NCI-H1930 (cell line): ENCODE measurements around the gene FBXO46.
"Not testable (repeated sequence)": the region's sequence is repeated elsewhere in the genome, so short reads cannot be mapped to it uniquely, and the experiment has no call there.

Source experiments
- DNase-seq, 2 experiments: peaks; one replicate each; lab custom pipeline; 2025; lab: John Stamatoyannopoulos, UW

FBXO46 gene

DNA sequence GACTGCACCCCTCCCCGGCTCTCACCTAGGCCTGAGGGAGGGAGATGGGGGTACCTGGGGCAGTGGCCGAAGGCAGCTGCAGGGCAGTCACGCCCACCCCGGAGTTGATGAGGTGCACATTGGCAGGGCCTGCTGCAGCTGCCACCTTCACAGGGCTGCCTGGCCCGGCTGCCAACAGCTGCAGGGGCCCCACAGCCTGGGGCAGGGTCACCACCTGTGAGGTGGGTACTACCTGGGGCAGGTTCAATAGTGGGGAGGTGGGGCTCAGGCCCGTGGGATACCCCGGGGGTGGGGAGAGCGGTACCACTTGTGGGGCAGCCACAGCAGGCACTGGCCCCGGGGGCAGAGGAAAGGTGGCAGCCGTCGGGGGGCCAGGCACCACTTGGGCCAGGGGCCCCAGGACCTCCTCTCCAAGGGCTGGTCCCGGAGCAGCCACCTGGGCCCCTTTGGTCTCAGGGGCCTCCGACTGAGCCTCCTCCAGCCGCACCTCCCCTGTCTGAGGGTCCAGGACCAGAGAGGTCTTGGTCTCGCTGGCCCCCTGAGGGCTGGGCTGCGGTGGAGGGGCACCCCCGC, 35.7 kb upstream of the FBXO46 start:
- DNase-seq = no peak

- no peak for DNase-seq
Measured at GRCh38 chr19:45765702-45766295, 35.1 kb upstream of the FBXO46 start.

DNA sequence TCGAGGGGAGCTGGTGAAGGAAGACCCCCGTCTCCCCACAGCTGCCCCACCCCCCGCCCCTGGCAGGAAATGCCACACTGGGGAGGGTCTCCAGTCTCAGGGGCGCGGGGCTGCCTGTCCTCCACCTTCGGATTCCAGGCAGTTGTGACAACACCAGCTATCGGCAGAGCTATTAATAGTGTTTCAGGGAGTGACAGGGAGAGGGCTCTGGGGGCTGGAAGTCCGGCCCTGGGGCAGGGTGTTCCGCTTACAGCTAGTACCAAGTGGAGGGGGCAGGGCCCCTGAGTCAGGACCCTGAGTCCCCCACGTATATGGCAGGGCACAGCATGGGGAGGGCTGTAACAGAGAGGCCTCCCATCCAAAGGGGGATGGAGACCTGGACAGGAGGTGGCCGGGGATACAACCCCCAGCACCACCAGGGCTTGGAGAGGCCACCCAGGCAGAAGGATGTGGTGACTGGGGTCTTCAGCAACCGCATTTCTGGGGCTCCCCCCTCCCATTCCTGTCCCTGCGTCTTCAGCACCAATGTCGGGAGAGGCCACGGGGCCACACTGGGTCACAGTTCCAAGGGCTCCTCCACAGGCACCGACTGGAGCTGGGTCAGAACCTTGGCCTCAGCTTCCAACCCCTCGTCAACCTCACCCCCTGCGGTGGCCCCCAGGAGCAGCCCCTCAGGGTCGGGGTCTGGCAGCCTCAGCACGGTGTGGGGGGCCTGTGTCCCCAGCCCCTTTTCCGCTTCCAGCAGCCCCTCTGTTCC, 34.4 kb upstream of the FBXO46 start:
- no peak for DNase-seq

GRCh38 chr19:45764475-45764874, 33.8 kb upstream of the FBXO46 start:
- no peak for DNase-seq

- no peak for DNase-seq
Measured at GRCh38 chr19:45763691-45764294, 33.1 kb upstream of the FBXO46 start.

GRCh38 chr19:45762870-45763631, 32.4 kb upstream of the FBXO46 start:
- DNase-seq = no peak

DNA sequence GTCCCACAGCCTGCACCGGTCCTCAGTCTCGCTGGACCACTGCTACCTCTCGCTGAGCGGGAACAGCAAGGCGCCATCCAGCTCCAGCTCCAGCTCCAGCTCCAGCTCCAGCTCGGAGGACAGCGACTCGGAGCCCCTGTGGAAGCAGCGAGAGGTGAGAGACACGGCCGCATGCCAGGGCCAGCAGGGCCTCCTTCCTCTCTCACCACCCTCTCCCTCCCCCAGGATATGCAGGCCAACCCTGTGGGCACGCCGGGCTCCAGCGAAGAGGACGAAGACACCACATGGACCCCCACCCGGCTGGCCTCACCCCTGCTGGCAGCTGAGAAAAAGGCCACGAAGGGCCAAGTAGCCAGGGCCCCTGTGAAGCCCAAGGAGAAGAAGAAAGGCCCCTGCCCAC, 31.0 kb upstream of the FBXO46 start:
- no peak for DNase-seq

DNA sequence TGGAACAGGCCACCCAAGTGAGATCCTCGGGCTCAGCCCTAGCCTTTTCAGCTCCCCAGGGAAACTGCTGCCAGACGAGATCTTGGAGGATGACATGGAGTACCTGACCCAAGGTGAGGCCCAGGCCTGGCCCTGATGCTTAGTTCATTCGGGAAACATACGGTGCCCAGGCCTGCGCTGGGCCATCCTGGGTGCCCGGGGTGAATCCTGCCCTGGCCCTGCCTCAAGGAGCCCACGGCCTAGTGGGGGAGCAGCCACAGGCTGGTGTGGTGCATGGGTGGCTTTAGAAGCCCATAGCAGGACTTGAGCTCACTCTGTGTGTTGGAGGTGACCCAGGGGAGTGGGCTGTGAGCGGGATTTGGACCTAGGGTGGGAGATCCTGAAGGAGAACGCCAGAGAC, 28.2 kb upstream of the FBXO46 start:
- DNase-seq = no peak

DNA sequence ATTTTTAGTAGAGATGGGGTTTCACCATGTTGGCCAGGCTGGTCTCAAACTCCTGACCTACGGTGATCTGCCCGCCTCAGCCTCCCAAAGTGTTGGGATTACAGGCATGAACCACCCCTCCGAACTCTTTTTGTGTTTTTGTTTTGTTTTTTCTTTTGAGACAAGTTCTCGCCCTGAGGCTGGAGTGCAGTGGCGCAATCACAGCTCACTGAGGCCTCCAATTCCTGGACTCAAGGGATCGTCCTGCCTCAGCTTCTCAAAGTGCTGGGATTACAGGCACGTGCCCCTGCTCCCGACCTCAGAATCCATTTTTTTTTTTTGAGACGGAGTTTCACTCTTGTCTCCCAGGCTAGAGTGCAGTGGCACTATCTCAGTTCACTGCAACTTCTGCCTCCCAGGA, 27.0 kb upstream of the FBXO46 start:
- DNase-seq = no peak

GRCh38 chr19:45754323-45754722, 23.6 kb upstream of the FBXO46 start:
- DNase-seq = no peak

- DNase-seq = no peak
Measured at GRCh38 chr19:45753548-45753947, 22.9 kb upstream of the FBXO46 start.

DNA sequence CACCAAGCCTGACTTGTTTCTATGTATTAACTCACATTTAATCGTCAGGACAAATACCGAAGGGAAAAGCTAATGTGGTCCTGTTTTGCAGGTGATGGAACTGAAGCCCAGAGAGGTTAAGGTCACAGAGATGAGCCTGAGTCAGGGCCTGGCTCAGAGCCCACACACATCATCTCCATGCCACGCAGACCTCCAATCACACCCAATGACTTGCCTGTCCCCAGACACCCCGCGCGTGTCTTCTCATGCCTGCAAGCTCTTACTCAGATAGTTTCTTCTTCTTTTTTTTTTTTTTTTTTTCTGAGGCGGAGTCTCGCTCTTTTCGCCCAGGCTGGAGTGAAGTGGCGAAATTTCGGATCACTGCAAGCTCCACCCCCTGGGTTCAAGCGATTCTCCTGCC, 21.9 kb upstream of the FBXO46 start:
- no peak for DNase-seq

GRCh38 chr19:45751483-45751882, 20.8 kb upstream of the FBXO46 start:
- not testable (repeated sequence) for DNase-seq

DNA sequence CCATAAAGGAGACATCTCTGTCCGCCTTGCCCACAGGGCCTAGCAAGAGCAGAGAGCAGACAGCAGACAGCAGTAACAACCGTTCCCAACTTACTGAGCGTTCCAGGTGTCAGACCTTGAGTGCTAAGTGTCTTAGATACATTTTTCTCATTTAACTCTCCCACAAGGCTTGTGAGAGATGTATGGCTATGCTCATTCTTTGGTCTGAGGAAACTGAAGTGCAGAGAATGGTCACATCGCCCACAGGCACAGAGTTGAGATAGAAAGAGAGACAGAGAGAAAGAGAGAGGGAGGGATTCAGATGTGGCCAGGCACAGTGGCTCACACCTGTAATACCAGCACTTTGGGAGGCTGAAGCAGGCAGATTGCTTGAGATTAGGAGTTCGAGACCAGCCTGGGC, 16.8 kb upstream of the FBXO46 start:
- DNase-seq = no peak

DNA sequence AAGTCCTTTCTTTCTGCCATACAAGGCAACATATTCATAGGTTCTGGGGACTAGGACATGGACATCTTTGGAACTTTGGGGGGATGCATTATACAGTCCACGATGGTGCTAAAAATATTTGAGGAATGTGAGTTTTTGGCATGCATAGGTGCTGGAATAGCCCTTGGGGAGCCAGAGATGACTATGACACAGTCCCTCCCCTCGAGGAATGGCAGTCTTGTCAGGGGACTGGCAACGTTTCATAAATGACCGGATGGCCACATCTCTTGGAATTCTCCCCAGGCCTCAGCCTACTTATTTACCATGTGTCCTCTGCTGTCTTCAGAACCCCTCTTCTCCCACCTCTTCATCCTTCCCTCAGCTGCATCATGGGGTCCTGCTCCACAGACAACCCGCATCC, 16.2 kb upstream of the FBXO46 start:
- DNase-seq = no peak

GRCh38 chr19:45745606-45746005, 14.9 kb upstream of the FBXO46 start:
- DNase-seq = no peak

GRCh38 chr19:45742969-45743368, 12.3 kb upstream of the FBXO46 start:
- no peak for DNase-seq

- DNase-seq = no peak
Measured at GRCh38 chr19:45739498-45740439, 9.1 kb upstream of the FBXO46 start.

GRCh38 chr19:45733160-45733810, 2.6 kb upstream of the FBXO46 start, which contains the start of gene MEIOSIN:
MEIOSIN (plus strand) TSS chr19:45733439; CDS start chr19:45735377, 1,938 bp downstream.
- DNase-seq = no peak

GRCh38 chr19:45729800-45730290, 851 bp downstream of the FBXO46 start:
- DNase-seq = no peak
